Gastrocnemius medialis (tissue), 4 donors: ENCODE data around the gene SCN7A. TPM values are rescaled to one million over a fixed set of nuclear protein-coding genes. Genes with fewer than 3 reads are reported as not detected.
"Not testable (repeated sequence)": the region's sequence is repeated elsewhere in the genome, so short reads cannot be mapped to it uniquely, and the experiment has no call there.

Experiments
- ATAC-seq, 2 donors: fragments of 150-250 bp; one replicate each; pipeline ENCODE4 v1.9.1; 2016
- DNase-seq, 2 donors: peaks; one replicate each; pipeline ENCODE4 v3.0.0-alpha.2; 2019
- H3K27ac ChIP-seq, 4 donors: fragments of 200-600 bp; sonication (generic); 1 replicate in 1 of 4; 2 replicates in 3 of 4; pipeline ENCODE4 v1.5.1; 2016 to 2018; ENCODE audit warnings: mild to moderate bottlenecking in 2 of 4, moderate library complexity in 1 of 4
- H3K27me3 ChIP-seq, 3 donors: fragments of 200-600 bp; sonication (generic) in 2 of 3; 1 replicate in 1 of 3; 2 replicates in 2 of 3; pipeline versions ENCODE4 v1.5.1 to v1.6.0; 2016 to 2019; ENCODE audit warnings: mild to moderate bottlenecking in 1 of 3, moderate library complexity in 1 of 3
- H3K36me3 ChIP-seq, 2 donors: fragments of 200-600 bp; sonication (generic) in 1 of 2; one replicate each; pipeline ENCODE4 v1.5.1; 2017 to 2018
- H3K4me1 ChIP-seq, 2 donors: fragments of 200-600 bp; sonication (generic) in 1 of 2; one replicate each; pipeline ENCODE4 v1.5.1; 2016 to 2017; ENCODE audit warnings: mild to moderate bottlenecking in 2 of 2
- H3K4me3 ChIP-seq, 4 donors: fragments of 200-600 bp; sonication (generic) in 3 of 4; 1 replicate in 1 of 4; 2 replicates in 3 of 4; pipeline ENCODE4 v1.5.1; 2016 to 2019; ENCODE audit warnings: mild to moderate bottlenecking in 2 of 4
- H3K9me3 ChIP-seq, 3 donors: fragments of 200-600 bp; sonication (generic) in 2 of 3; 1 replicate in 1 of 3; 2 replicates in 2 of 3; pipeline ENCODE4 v1.5.1; 2016 to 2019
- CTCF ChIP-seq, 5 experiments: fragments of 450-650 bp in 3 of 5; fragments of 200-600 bp in 2 of 5; sonication (generic) in 2 of 5; IDR thresholded peaks in 4 of 5; conservative IDR thresholded peaks in 1 of 5; 1 replicate in 4 of 5; 2 replicates in 1 of 5; pipeline ENCODE4 v1.5.1; 2016 to 2019; ENCODE audit warnings: antibody characterized with exemption in 5 of 5, mild to moderate bottlenecking in 3 of 5, moderate library complexity in 3 of 5
- POLR2A ChIP-seq, 2 donors: fragments of 450-650 bp; IDR thresholded peaks; one replicate each; pipeline ENCODE4 v1.6.1; 2017; ENCODE audit warnings: antibody characterized with exemption in 2 of 2, mild to moderate bottlenecking in 2 of 2, moderate library complexity in 2 of 2
- in situ Hi-C, 4 donors: fragments of 200-750 bp; cut with MboI; loops; one replicate each; pipeline versions ENCODE4 v1.15.0 to v1.8.0; 2017; ENCODE audit warnings: low sequenced_read_pairs in 4 of 4
- intact Hi-C: fragments of 100-400 bp; cut with DNase I; formaldehyde crosslinking; loops from one replicate; pipeline ENCODE4 v1.15.1; 2023; ENCODE audit warnings: low total_unique reads
- total RNA-seq, 4 donors: library from RNA; depleted of rRNA; stranded (reverse); fragments of >200 nt; gene quantifications; one replicate each; pipeline versions ENCODE4 v1.1.0 to v1.2.3, GENCODE V29; 2016

The SCN7A gene
- total RNA-seq, 4 donors from 2014 or later, result 2.5 to 16.5 (median 5.2) TPM

GRCh38 chr2:166463640-166464039, 30.4 kb downstream of the SCN7A start:
- Histone ChIP-seq H3K4me1 (no peaks in the 10 kb centered on the region), H3K36me3 (no peaks in the 10 kb centered on the region), H3K27ac (no peak overlapping the region), H3K4me3 (no peak overlapping the region), H3K9me3 (no peaks in the 10 kb centered on the region), H3K27me3 (no peaks in the 10 kb centered on the region)
- intact Hi-C loops (no loop called here), in situ Hi-C loops (no loop called here)
- no peak for TF ChIP-seq CTCF (IDR thresholded peaks at IDR 0.05 in 4 of 5, conservative IDR thresholded peaks at IDR 0.05 in 1 of 5)
- ATAC-seq (no peak), DNase-seq (no peak)

DNA sequence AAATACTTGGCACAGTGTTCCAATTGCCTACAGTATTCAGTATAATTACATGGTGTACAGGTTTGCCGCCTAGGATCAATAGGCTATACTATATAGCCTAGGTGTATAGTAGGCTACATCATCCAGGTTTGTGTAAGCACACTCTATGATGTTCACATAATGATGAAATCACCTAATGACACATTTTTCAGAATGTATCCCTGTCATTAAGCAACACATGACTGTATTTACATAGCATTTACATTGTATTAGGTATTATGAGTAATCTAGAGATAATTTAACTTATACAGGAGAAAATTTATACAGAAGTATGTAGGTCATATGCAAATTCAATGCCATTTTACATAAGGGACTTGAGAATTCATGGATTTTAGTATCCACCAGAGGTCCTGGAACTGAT, 35.4 kb downstream of the SCN7A start:
- H3K4me1 ChIP-seq, result no peaks in the 10 kb centered on the region
- H3K27ac ChIP-seq, result no peak overlapping the region
- no peak for TF ChIP-seq POLR2A (IDR thresholded peaks at IDR 0.05)
- no peak for TF ChIP-seq CTCF (IDR thresholded peaks at IDR 0.05 in 4 of 5, conservative IDR thresholded peaks at IDR 0.05 in 1 of 5)
- H3K27me3 ChIP-seq, result no peaks in the 10 kb centered on the region
- no peak overlapping the region for H3K4me3 ChIP-seq
- no peak for DNase-seq
- ATAC-seq, result no peak
- H3K9me3 ChIP-seq, result no peaks in the 10 kb centered on the region
- no peaks in the 10 kb centered on the region for H3K36me3 ChIP-seq
- in situ Hi-C loops (no loop called here), intact Hi-C loops (no loop called here)

GRCh38 chr2:166455823-166456222, 38.2 kb downstream of the SCN7A start:
- DNase-seq, H3K4me1 ChIP-seq, H3K27me3 ChIP-seq, H3K36me3 ChIP-seq, intact Hi-C loops, in situ Hi-C loops, H3K4me3 ChIP-seq, H3K27ac ChIP-seq, H3K9me3 ChIP-seq, ATAC-seq: not testable (repeated sequence)

DNA sequence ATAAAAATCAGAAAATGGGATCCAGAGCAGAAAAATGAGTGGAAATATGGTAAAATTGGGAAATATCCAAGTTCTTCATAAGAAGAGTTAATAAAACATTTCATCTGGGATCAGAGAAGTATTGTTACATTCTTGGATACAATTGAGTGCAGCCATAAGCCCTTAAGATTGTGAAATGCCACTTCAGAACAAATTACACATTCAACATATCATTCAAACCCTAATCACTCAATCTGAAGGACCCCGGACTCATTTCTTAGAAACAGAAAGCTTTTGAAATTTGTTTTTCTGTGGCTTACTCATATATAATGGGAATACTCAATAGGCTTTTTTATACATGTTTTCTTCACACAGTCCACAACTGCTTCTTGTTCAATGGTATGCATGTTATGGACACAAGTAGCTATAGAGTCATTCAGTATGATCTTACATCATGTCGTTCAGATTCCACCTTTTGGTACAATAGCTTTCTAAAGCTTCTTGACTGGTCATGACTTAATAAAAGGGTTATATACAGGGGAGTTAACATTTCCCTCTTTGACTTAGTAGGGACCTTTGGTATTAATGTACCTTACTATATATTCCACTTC, 39.9 kb downstream of the SCN7A start:
- DNase-seq (no peak), ATAC-seq (no peak)
- in situ Hi-C loops, result no loop called here
- Histone ChIP-seq H3K36me3 (no peaks in the 10 kb centered on the region), H3K27ac (no peak overlapping the region), H3K4me1 (no peaks in the 10 kb centered on the region), H3K9me3 (no peaks in the 10 kb centered on the region), H3K27me3 (no peaks in the 10 kb centered on the region), H3K4me3 (no peak overlapping the region)
- intact Hi-C loops, result no loop called here
- TF ChIP-seq POLR2A (IDR thresholded peaks at IDR 0.05), result no peak
- TF ChIP-seq CTCF (IDR thresholded peaks at IDR 0.05 in 4 of 5, conservative IDR thresholded peaks at IDR 0.05 in 1 of 5), result no peak

- Histone ChIP-seq H3K9me3 (no peaks in the 10 kb centered on the region), H3K4me3 (no peak overlapping the region), H3K27me3 (no peaks in the 10 kb centered on the region), H3K4me1 (no peaks in the 10 kb centered on the region), H3K27ac (no peak overlapping the region), H3K36me3 (no peaks in the 10 kb centered on the region)
- in situ Hi-C loops, result no loop called here
- no peak for TF ChIP-seq POLR2A (IDR thresholded peaks at IDR 0.05)
- TF ChIP-seq CTCF (IDR thresholded peaks at IDR 0.05 in 4 of 5, conservative IDR thresholded peaks at IDR 0.05 in 1 of 5), result no peak
- no peak for ATAC-seq
- intact Hi-C loops, result no loop called here
- no peak for DNase-seq
These were observed 42.6 kb downstream of the SCN7A start for GRCh38 chr2:166451468-166451867.
